ENCODE results near the gene SHH. TPM values are rescaled to one million over a fixed set of nuclear protein-coding genes. Genes with fewer than 3 reads are reported as not detected.
A peak's percentile ranks its signal among the peaks of the same experiment; 100 is the strongest.

SHH gene
- total RNA-seq, 3 donors from 2014 or later: 2.4 to 9.6 (median 6.6) TPM

DNA sequence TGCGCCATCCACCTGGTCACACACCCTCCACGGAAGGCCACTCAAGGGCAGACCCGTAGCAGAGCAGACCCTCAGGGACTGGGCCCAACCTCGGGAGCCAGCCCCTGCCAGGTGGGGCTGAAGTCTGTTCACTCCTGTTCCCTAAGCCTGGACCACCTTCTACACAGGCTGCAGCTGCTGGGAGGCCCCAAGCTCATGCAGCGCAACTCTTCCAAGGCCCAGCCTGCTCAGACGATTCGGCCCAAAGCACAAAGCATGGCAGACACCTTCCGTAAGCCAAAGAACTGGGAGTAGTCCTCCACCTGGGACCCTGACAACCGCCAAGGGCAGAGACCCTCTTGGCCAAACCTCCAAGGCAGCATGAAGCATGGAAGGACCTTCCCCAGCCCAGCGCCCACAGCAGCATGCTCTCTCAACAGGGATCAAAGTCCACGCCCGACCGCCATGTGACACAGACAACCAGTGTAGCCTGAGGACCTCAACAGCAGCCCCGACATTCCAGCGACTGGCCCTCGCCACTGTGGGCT is 11.5 kb downstream of the SHH start:
- Histone ChIP-seq H3K4me1 (ENCODE audit: low read depth) (peaks cover 18% of the 10 kb centered on the region), H3K4me3 (no peak overlapping the region), H3K9me3 (no peaks in the 10 kb centered on the region), H3K36me3 (ENCODE audit: low read depth) (no peaks in the 10 kb centered on the region)
- TF ChIP-seq, protein P1, sequence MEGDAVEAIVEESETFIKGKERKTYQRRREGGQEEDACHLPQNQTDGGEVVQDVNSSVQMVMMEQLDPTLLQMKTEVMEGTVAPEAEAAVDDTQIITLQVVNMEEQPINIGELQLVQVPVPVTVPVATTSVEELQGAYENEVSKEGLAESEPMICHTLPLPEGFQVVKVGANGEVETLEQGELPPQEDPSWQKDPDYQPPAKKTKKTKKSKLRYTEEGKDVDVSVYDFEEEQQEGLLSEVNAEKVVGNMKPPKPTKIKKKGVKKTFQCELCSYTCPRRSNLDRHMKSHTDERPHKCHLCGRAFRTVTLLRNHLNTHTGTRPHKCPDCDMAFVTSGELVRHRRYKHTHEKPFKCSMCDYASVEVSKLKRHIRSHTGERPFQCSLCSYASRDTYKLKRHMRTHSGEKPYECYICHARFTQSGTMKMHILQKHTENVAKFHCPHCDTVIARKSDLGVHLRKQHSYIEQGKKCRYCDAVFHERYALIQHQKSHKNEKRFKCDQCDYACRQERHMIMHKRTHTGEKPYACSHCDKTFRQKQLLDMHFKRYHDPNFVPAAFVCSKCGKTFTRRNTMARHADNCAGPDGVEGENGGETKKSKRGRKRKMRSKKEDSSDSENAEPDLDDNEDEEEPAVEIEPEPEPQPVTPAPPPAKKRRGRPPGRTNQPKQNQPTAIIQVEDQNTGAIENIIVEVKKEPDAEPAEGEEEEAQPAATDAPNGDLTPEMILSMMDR (IDR thresholded peaks at IDR 0.05): no peak
- ATAC-seq: no peak
- intact Hi-C loops (cut with DNase I, micrococcal nuclease): loop anchor here in 1 of 2 donors (10.0 kb wide), 1 partner anchor 1024 kb away; no protein-coding TSS in a partner anchor
- DNase-seq: peak in 1 of 3 donors; percentile 40

DNA sequence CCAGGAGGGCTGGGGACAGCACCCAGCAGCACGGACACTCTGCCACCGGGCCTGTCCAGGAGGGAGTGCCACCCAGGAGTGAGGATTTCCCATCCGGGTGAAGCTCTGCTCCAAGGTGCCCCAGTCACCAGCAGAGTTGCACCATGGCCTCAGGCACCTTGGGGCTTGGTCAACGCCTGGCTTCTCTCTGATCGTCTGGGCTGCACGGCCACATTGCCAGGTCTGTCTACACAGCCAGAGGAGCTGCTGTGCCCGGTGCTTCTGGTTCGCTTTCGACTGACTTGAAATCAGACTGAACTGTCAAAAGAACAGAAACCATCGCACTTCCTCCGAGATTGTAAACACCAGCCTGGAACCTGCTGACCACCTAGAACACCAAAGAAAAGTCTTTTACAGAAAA is 12.0 kb downstream of the SHH start:
- Histone ChIP-seq H3K9me3 (no peaks in the 10 kb centered on the region), H3K4me3 (no peak overlapping the region), H3K36me3 (ENCODE audit: low read depth) (no peaks in the 10 kb centered on the region), H3K4me1 (ENCODE audit: low read depth) (peaks cover 13% of the 10 kb centered on the region)
- TF ChIP-seq, protein P1 (IDR thresholded peaks at IDR 0.05): no peak
- ATAC-seq: no peak
- peak in 1 of 3 donors; percentile 48 for DNase-seq
- intact Hi-C loops (cut with DNase I, micrococcal nuclease): loop anchor here in 1 of 2 donors (10.0 kb wide), 1 partner anchor 1024 kb away; no protein-coding TSS in a partner anchor

DNA sequence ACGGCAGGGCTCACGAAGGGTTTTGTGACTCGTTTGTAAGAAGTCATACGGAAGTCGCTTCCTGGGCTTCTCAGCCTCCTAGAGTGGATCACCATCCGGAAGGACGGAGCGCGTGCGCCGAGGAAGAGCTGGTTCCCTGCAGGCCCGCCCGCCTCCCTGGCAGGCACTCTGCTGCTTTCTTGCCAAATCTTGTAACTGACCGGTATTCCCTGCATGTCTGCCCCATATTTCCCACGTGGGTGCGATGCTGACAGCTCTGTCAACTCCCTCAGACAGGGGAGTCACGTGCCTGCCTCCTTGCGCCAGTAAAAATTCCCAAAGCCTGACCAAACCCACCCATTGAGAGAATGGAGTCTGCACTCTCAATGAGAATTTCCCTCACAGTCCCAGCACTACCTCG is 12.7 kb downstream of the SHH start:
- ATAC-seq (no peak), DNase-seq (no peak)
- TF ChIP-seq, protein P1 (IDR thresholded peaks at IDR 0.05): no peak
- Histone ChIP-seq H3K9me3 (no peaks in the 10 kb centered on the region), H3K4me3 (no peak overlapping the region), H3K36me3 (ENCODE audit: low read depth) (no peaks in the 10 kb centered on the region), H3K4me1 (ENCODE audit: low read depth) (peaks cover 7% of the 10 kb centered on the region)
- intact Hi-C loops (cut with DNase I, micrococcal nuclease): no loop called here

DNA sequence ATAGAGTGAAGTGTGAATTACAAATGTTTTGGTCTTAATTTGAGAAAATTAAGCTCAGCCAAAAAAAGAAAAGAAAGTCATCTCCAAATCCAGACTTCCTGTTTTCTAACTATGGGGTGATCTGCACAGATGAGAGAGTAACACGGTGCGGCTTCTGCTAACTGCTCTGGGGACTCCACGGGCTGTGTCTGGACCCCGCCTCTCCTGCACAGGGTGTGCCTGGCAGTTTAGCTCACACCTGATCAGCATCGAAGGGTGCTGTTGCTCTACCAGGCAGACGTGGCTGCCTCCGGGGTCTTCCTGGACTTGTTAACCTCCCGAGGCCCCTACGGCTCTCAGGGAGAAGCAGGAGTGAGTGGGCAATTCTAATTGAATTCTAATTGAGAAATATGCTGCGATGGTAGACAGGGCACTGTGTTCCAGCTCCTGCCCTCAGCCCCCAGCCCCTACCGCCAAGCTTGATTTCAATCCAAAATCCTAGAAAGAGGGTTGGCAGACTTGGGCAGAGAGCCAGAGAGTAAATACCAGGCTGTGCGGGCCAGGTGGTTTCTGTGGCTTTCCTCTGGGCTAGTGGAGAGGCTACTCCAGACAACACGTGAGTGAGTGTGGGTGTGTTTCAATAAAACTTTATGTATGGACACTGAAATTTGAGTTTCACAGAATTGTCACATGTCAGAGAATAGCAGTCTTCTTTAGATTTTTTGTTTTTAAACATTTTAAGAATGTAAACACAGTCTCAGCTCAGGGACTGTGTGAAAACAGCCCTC is 13.4 kb downstream of the SHH start:
- intact Hi-C loops (cut with DNase I, micrococcal nuclease): no loop called here

DNA sequence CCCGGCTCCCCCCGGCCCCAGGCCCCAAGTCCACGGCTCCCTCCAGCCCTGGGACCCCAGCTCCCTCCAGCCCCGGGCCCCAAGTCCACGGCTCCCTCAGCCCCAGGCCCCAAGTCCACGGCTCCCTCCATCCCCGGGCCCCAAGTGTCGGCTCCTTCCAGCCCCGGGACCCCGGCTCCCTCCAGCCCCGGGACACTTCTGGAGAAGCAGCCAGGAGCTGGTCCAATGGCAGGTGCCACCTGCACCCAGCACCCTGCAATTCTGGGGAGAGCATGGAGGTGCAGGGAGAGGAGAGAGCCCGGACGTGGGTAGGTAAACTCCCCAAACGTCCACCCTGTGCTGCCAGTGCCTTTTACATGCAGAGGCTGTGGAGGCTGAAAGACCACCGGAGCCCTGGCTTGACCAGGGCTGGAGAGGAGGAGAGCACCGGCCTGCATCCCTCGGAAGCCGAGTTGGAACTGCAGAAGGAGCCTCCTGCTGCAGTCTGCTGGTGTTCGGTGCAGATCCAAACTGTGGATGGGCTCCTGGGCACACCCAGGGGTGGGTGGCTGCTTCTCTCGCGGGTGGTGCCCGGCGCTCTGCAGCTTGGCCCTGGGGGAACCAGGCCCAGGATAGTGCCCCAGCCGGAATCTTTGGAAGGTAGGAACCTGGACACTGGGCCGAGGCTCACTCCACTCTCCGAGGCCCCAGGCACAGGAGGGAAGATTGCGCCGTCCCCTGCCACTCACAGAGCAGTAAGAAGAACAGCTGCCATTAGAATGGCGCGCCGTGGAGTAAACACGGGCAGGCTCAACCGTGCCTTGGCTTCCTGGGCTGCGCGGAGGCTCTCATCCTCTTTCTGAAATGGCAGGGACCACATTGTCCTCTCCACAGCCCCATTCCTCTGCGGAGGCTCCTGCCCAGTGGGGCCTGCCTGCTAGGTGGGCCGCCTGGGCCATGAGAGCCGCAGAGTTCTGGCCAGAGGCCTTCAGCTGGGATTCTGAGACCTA is 14.7 kb downstream of the SHH start:
- intact Hi-C loops (cut with DNase I, micrococcal nuclease): no loop called here
- peak; percentile 13 for ATAC-seq
- H3K4me1 ChIP-seq (ENCODE audit: low read depth): no peaks in the 10 kb centered on the region
- TF ChIP-seq, protein P1 (IDR thresholded peaks at IDR 0.05): no peak
- H3K9me3 ChIP-seq: no peaks in the 10 kb centered on the region
- H3K4me3 ChIP-seq: no peak overlapping the region
- no peak for DNase-seq
- H3K36me3 ChIP-seq (ENCODE audit: low read depth): no peaks in the 10 kb centered on the region

More for the DNA sequence above, 13.4 kb downstream of the SHH start:
- ATAC-seq (no peak), DNase-seq (no peak)
- H3K9me3 ChIP-seq: no peaks in the 10 kb centered on the region
- TF ChIP-seq, protein P1 (IDR thresholded peaks at IDR 0.05): no peak
- peaks cover 3% of the 10 kb centered on the region for H3K4me1 ChIP-seq (ENCODE audit: low read depth)
- H3K36me3 ChIP-seq (ENCODE audit: low read depth): no peaks in the 10 kb centered on the region
- no peak overlapping the region for H3K4me3 ChIP-seq

All from mucosa of descending colon (tissue), 3 donors.